GM18858 (cell line): Measurements from ENCODE around the gene AP2A2.
"Not testable (repeated sequence)": the region's sequence is repeated elsewhere in the genome, so short reads cannot be mapped to it uniquely, and the experiment has no call there.

Experiments
- ATAC-seq: cut with Tn5 transposase; IDR thresholded peaks from one replicate; pipeline ENCODE4 v1.9.1; 2021; ENCODE audit not compliant: unreplicated experiment

AP2A2 gene

GRCh38 chr11:972523-973211 is 47.0 kb downstream of the AP2A2 start:
- no peak for ATAC-seq

GRCh38 chr11:973237-973636 is 47.6 kb downstream of the AP2A2 start:
- no peak for ATAC-seq

DNA sequence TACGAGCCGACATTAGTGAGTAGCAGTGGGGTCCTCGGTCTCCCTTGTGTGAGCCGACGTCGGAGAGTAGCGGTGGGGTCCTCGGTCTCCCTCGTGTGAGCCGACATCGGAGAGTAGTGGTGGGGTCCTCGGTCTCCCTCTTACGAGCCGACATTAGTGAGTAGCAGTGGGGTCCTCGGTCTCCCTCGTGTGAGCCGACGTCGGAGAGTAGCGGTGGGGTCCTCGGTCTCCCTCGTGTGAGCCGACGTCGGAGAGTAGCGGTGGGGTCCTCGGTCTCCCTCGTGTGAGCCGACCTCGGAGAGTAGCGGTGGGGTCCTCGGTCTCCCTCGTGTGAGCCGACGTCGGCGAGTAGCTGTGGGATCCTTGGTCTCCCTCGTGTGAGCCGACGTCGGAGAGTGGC is 49.7 kb downstream of the AP2A2 start:
- ATAC-seq: not testable (repeated sequence)

GRCh38 chr11:975827-976226 is 50.2 kb downstream of the AP2A2 start:
- no peak for ATAC-seq

- no peak for ATAC-seq
Observed at GRCh38 chr11:976431-977160, 50.9 kb downstream of the AP2A2 start.

- ATAC-seq: no peak
Observed at GRCh38 chr11:977830-978720, 52.4 kb downstream of the AP2A2 start.

- ATAC-seq: no peak
Observed at GRCh38 chr11:978781-979180, 53.1 kb downstream of the AP2A2 start.

GRCh38 chr11:980438-981357 is 55.0 kb downstream of the AP2A2 start:
- no peak for ATAC-seq

DNA sequence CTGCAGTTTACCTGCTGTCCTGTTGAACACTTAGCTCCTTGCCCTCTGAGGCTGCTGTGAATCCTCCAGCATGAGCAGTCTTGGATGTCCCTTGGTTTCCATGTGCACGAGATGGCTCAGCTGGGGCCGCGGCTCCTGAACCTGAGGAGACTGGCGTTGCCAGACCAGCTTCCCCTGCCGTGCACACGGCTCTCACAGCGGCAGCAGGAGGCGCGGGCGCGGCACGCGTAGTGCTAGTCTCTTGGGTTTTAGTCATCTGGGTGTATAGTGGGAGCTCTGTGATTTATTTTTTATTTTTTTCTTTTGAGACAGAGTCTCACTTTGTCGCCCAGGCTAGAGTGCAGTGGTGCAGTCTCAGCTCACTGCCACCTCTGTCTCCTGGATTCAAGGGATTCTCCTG is 56.1 kb downstream of the AP2A2 start:
- no peak for ATAC-seq

GRCh38 chr11:984546-984945 is 58.9 kb downstream of the AP2A2 start:
- ATAC-seq: no peak

DNA sequence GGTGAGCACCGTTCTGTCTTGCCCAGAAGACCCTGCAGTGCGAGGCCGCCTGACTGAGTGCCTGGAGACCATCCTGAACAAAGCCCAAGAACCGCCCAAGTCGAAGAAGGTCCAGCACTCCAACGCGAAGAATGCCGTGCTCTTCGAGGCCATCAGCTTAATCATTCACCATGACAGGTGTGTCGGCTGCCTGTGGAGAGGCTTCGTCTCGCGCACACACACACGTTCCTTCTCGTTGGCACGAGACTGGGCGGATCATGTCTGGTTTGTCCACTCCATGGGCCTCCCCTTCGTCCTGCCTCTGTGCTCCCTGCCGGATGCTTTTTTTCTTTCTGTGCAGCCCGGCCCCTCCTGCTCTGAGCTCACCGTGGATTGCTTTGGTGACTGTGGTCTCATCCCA is 59.7 kb downstream of the AP2A2 start:
- ATAC-seq: no peak

DNA sequence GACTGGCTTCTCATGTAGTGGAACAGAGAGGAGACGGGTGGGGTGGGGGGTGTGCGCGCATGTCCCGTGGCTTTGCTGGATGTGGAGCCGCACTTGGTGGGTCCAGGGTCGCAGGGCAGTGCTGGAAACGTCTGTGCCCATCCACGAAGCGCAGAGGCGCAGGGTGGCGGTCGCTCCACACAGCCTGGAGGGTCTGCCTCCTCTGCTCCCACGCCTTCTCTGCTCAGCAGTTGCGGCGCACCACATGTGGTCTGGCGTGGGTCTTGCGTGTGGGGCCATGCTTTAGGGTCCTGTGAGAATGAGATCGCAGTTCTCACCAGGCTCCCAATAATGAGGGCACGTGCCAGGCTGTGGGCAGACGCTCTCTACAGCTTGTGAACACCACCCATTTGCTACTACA is 60.2 kb downstream of the AP2A2 start:
- no peak for ATAC-seq

GRCh38 chr11:986270-986951 is 60.7 kb downstream of the AP2A2 start:
- ATAC-seq: no peak

GRCh38 chr11:986952-987305 is 61.3 kb downstream of the AP2A2 start:
- ATAC-seq: no peak

GRCh38 chr11:987671-988070 is 62.0 kb downstream of the AP2A2 start:
- ATAC-seq: no peak

GRCh38 chr11:990101-990500 is 64.4 kb downstream of the AP2A2 start:
- ATAC-seq: no peak

GRCh38 chr11:991034-991433 is 65.4 kb downstream of the AP2A2 start:
- no peak for ATAC-seq

DNA sequence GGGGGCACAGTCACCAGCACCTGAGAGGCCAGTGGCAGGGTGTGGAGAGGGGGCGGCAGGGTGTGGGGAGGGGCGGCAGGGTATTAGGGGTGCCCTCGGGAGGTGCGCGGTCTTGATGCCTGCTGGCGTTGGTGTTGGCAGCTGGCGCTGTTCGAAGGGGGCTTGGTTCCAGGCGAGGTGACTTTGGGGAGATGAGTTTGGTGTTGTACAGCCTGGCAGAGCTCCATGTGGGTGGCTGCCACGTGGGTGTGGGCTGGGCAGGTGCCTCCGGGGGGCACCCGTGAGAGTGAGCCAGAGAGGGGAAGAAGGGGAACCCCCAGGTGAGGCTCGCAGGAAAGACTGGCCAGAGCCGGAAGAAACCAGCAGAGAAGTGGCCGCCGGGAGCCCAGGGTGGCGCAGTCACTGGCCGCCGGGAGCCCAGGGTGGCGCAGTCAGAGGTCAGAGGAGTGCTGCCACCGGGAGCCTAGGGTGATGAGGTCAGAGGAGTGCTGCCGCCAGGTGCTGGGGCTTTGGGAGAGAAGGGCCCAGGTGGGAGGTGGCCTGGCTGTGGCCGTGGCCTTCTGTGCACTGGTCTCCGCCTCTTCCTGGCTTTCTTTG is 66.1 kb downstream of the AP2A2 start:
- no peak for ATAC-seq

GRCh38 chr11:992577-992976 is 66.9 kb downstream of the AP2A2 start:
- ATAC-seq: no peak
